Astrocyte of the spinal cord (primary cell): Measurements from ENCODE around the gene SLX1A.
"Not testable (repeated sequence)": the region's sequence is repeated elsewhere in the genome, so short reads cannot be mapped to it uniquely, and the experiment has no call there.

Experiments
- DNase-seq: peaks from one replicate; pipeline ENCODE4 v3.0.0; 2011; ENCODE audit warnings: low read depth, low spot score
- H3K4me3 ChIP-seq: 2 replicates; pipeline ENCODE4 v1.5.1; 2011; ENCODE audit warnings: low read depth, mild to moderate bottlenecking, low read length, moderate library complexity
- CTCF ChIP-seq: IDR thresholded peaks from 2 replicates; pipeline ENCODE4 v1.5.1; 2012; ENCODE audit warnings: low read depth, mild to moderate bottlenecking, low read length, inconsistent platforms
- in situ Hi-C: cut with HindIII; loops from 2 replicates; pipeline ENCODE4 v1.10.0; 2017; ENCODE audit warnings: low sequenced_read_pairs

Gene SLX1A

GRCh38 chr16:30184891-30185682 is 8.6 kb upstream of the SLX1A start:
- in situ Hi-C loops = no loop called here
- H3K4me3 ChIP-seq = no peak overlapping the region
- DNase-seq = no peak
- no peak for TF ChIP-seq CTCF

GRCh38 chr16:30185683-30186421 is 7.8 kb upstream of the SLX1A start:
- no peak overlapping the region for H3K4me3 ChIP-seq
- in situ Hi-C loops = no loop called here
- TF ChIP-seq CTCF = no peak
- DNase-seq = no peak

GRCh38 chr16:30186444-30186781 is 7.3 kb upstream of the SLX1A start:
- no peak overlapping the region for H3K4me3 ChIP-seq
- no peak for DNase-seq
- in situ Hi-C loops = no loop called here
- TF ChIP-seq CTCF = no peak

- in situ Hi-C loops = no loop called here
- TF ChIP-seq CTCF = peak; percentile 72
- H3K4me3 ChIP-seq = no peak overlapping the region
- DNase-seq = no peak
These were observed 6.7 kb upstream of the SLX1A start for GRCh38 chr16:30186782-30187555.

- in situ Hi-C loops = no loop called here
- H3K4me3 ChIP-seq = no peak overlapping the region
- no peak for TF ChIP-seq CTCF
- no peak for DNase-seq
These were observed 6.2 kb upstream of the SLX1A start for GRCh38 chr16:30187556-30187865.

GRCh38 chr16:30187971-30188561 is 5.6 kb upstream of the SLX1A start:
- in situ Hi-C loops = no loop called here
- no peak for DNase-seq
- H3K4me3 ChIP-seq = no peak overlapping the region
- no peak for TF ChIP-seq CTCF

GRCh38 chr16:30191158-30191557 is 2.5 kb upstream of the SLX1A start:
- in situ Hi-C loops, H3K4me3 ChIP-seq, DNase-seq: not testable (repeated sequence)

GRCh38 chr16:30193098-30193497 is 577 bp upstream of the SLX1A start:
- in situ Hi-C loops, H3K4me3 ChIP-seq, DNase-seq: not testable (repeated sequence)

GRCh38 chr16:30194172-30194925 is 674 bp downstream of the SLX1A start:
- H3K4me3 ChIP-seq = peak overlapping the region; percentile 39
- DNase-seq, in situ Hi-C loops: not testable (repeated sequence)
